Neutrophil (primary cell): Measurements from ENCODE around the gene UBQLN4.

ENCODE experiments used
- H3K27ac ChIP-seq: fragments of 200-600 bp; sonication (generic); 2 replicates; pipeline ENCODE4 v1.5.1; 2016; ENCODE audit warnings: mild to moderate bottlenecking, moderate library complexity
- H3K27me3 ChIP-seq: fragments of 200-600 bp; sonication (generic); 2 replicates; pipeline ENCODE4 v1.6.0; 2016; ENCODE audit warnings: mild to moderate bottlenecking
- H3K36me3 ChIP-seq: fragments of 200-600 bp; sonication (generic); 2 replicates; pipeline ENCODE4 v1.5.1; 2017
- H3K4me1 ChIP-seq, 2 experiments: fragments of 200-600 bp in 1 of 2; sonication (generic) in 1 of 2; 1 replicate in 1 of 2; 2 replicates in 1 of 2; pipeline versions ENCODE4 v1.5.1 to v1.6.1; 2013 to 2016; ENCODE audit warnings: low read depth in 1 of 2, low read length in 1 of 2, mild to moderate bottlenecking in 1 of 2, moderate library complexity in 1 of 2; ENCODE audit not compliant: control insufficient read depth in 1 of 2, insufficient read depth in 1 of 2
- H3K4me3 ChIP-seq, 2 experiments: fragments of 200-600 bp in 1 of 2; sonication (generic) in 1 of 2; 1 replicate in 1 of 2; 2 replicates in 1 of 2; pipeline ENCODE4 v1.5.1; 2013 to 2016; ENCODE audit warnings: low read depth in 1 of 2, low read length in 1 of 2, mild to moderate bottlenecking in 1 of 2, moderate library complexity in 1 of 2
- H3K9me3 ChIP-seq: fragments of 200-600 bp; sonication (generic); 2 replicates; pipeline ENCODE4 v1.5.1; 2016
- CTCF ChIP-seq: fragments of 200-600 bp; sonication (generic); IDR thresholded peaks from 2 replicates; pipeline ENCODE4 v1.5.1; 2016; ENCODE audit warnings: antibody characterized with exemption

Gene UBQLN4

GRCh38 chr1:156064615-156065014, 11.0 kb upstream of the UBQLN4 start:
- Histone ChIP-seq H3K27ac (no peak overlapping the region), H3K4me1 (peaks cover 5 to 10% of the 10 kb centered on the region in 2 experiments), H3K9me3 (no peaks in the 10 kb centered on the region), H3K4me3 (no peak overlapping the region), H3K36me3 (no peaks in the 10 kb centered on the region), H3K27me3 (no peaks in the 10 kb centered on the region)
- TF ChIP-seq CTCF = no peak

GRCh38 chr1:156063997-156064285, 10.3 kb upstream of the UBQLN4 start:
- H3K4me1 ChIP-seq = peaks cover 5 to 7% of the 10 kb centered on the region in 2 experiments
- H3K27me3 ChIP-seq = no peaks in the 10 kb centered on the region
- TF ChIP-seq CTCF = no peak
- H3K27ac ChIP-seq = no peak overlapping the region
- H3K4me3 ChIP-seq = no peak overlapping the region
- no peaks in the 10 kb centered on the region for H3K36me3 ChIP-seq
- H3K9me3 ChIP-seq = no peaks in the 10 kb centered on the region

GRCh38 chr1:156062189-156062588, 8.6 kb upstream of the UBQLN4 start:
- no peak for TF ChIP-seq CTCF
- Histone ChIP-seq H3K9me3 (no peaks in the 10 kb centered on the region), H3K4me1 (peaks cover 5 to 7% of the 10 kb centered on the region in 2 experiments), H3K36me3 (peaks cover 15% of the 10 kb centered on the region), H3K4me3 (no peak overlapping the region), H3K27ac (no peak overlapping the region), H3K27me3 (no peaks in the 10 kb centered on the region)

GRCh38 chr1:156060937-156061636, 7.5 kb upstream of the UBQLN4 start, which contains the start of gene RAB25:
Gene RAB25 (plus strand): TSS chr1:156061160. CDS start chr1:156061401, 241 bp downstream.
- H3K36me3 ChIP-seq = peaks cover 15% of the 10 kb centered on the region
- H3K4me3 ChIP-seq = no peak within 1 kb of the TSS
- no peak within 1 kb of the TSS for H3K27ac ChIP-seq
- peaks cover 9 to 10% of the 10 kb centered on the region in 2 experiments for H3K4me1 ChIP-seq
- no peaks in the 10 kb centered on the region for H3K9me3 ChIP-seq
- TF ChIP-seq CTCF = no peak
- H3K27me3 ChIP-seq = no peaks in the 10 kb centered on the region

GRCh38 chr1:156056326-156056849, 2.8 kb upstream of the UBQLN4 start:
- no peak overlapping the region for H3K27ac ChIP-seq
- no peak for TF ChIP-seq CTCF
- H3K9me3 ChIP-seq = no peaks in the 10 kb centered on the region
- no peak overlapping the region for H3K4me3 ChIP-seq
- H3K27me3 ChIP-seq = no peaks in the 10 kb centered on the region
- peaks cover 15% of the 10 kb centered on the region for H3K36me3 ChIP-seq
- H3K4me1 ChIP-seq = peaks cover 22 to 31% of the 10 kb centered on the region in 2 experiments
